HCT116 (cell line): ENCODE results near the gene MORN2. TPM values are rescaled to one million over a fixed set of nuclear protein-coding genes. Genes with fewer than 3 reads are reported as not detected.

Experiments
- ATAC-seq: fragments of 200-7000 bp; cut with Tn5 transposase; 2 replicates; pipeline ENCODE4 v1.9.1; 2020; ENCODE audit warnings: mild to moderate bottlenecking, moderate library complexity
- BruUV-seq: library from RNA; stranded (reverse); fragments of 400-500 nt; replicated peaks from 2 replicates; lab custom pipeline; 2021; lab: Mats Ljungman, UMichigan
- CTCF ChIA-PET: fragments of 300-600 bp; sonication (Branson Sonifier 250); formaldehyde crosslinking; loops from one replicate; lab custom pipeline; 2021; ENCODE audit warnings: antibody characterized with exemption; lab: Charles Lee
- POLR2A ChIA-PET: fragments of 300-600, 350-600 bp; sonication (Branson Sonifier 250); formaldehyde crosslinking; loops from one replicate; lab custom pipeline; 2021; ENCODE audit warnings: antibody characterized with exemption; lab: Charles Lee
- RAD21 ChIA-PET, 2 experiments: fragments of 300-600 bp; sonication (Branson Sonifier 250); formaldehyde crosslinking; loops; one replicate each; lab custom pipeline; 2023; ENCODE audit warnings: low total read pairs in 2 of 2; ENCODE audit not compliant: uncharacterized antibody in 2 of 2, unreplicated experiment in 2 of 2, low non-redundant PET in 1 of 2; lab: Charles Lee
- DNase-seq: peaks from one replicate; pipeline ENCODE4 v3.0.0-alpha.2; 2010; ENCODE audit warnings: low read depth, low spot score
- H2AFZ ChIP-seq: fragments of 200-600 bp; shearing (Covaris generic), sonication (generic); 2 replicates; pipeline ENCODE4 v1.6.1; 2017; ENCODE audit warnings: low read depth, mixed run types, mixed read lengths, antibody characterized with exemption, low read length; ENCODE audit not compliant: poor library complexity, severe bottlenecking
- H3K27ac ChIP-seq: 2 replicates; pipeline ENCODE4 v1.5.1; 2012; ENCODE audit warnings: low read depth, low read length
- H3K27me3 ChIP-seq: fragments of 200-600 bp; sonication (generic); 2 replicates; pipeline ENCODE4 v1.6.1; 2016; ENCODE audit warnings: mixed run types, low read length, mixed read lengths; ENCODE audit not compliant: insufficient read depth
- H3K36me3 ChIP-seq, 2 experiments: fragments of 200-500 bp in 1 of 2; fragments of 200-600 bp in 1 of 2; sonication (Bioruptor generic) in 1 of 2; sonication (generic) in 1 of 2; 2 replicates each; pipeline versions ENCODE4 v1.5.1 to v1.6.1; 2014 to 2016; ENCODE audit warnings: low read length in 2 of 2, inconsistent platforms in 1 of 2, mixed read lengths in 1 of 2, mixed run types in 1 of 2; ENCODE audit not compliant: insufficient read depth in 2 of 2, control insufficient read depth in 1 of 2
- H3K4me1 ChIP-seq, 2 experiments: fragments of 200-600 bp in 1 of 2; sonication (generic) in 1 of 2; 2 replicates each; pipeline versions ENCODE4 v1.5.1 to v1.6.1; 2012 to 2017; ENCODE audit warnings: low read length in 2 of 2, inconsistent platforms in 1 of 2, mild to moderate bottlenecking in 1 of 2, mixed read lengths in 1 of 2, mixed run types in 1 of 2, moderate library complexity in 1 of 2; ENCODE audit not compliant: insufficient read depth in 2 of 2, control insufficient read depth in 1 of 2
- H3K4me2 ChIP-seq: fragments of 200-600 bp; sonication (generic); 2 replicates; pipeline ENCODE4 v1.6.1; 2017; ENCODE audit warnings: mixed run types, low read length, mixed read lengths
- H3K4me3 ChIP-seq, 2 experiments: fragments of 200-600 bp in 1 of 2; sonication (generic) in 1 of 2; replicated peaks in 1 of 2; 2 replicates each; pipeline ENCODE4 v1.5.1; 2011 to 2016; ENCODE audit warnings: low read length in 2 of 2, control low read depth in 1 of 2, low read depth in 1 of 2, mild to moderate bottlenecking in 1 of 2, mixed read lengths in 1 of 2, mixed run types in 1 of 2
- H3K79me2 ChIP-seq: fragments of 200-600 bp; sonication (generic); 2 replicates; pipeline ENCODE4 v1.6.1; 2017; ENCODE audit warnings: mild to moderate bottlenecking, mixed run types, low read length, moderate library complexity, mixed read lengths; ENCODE audit not compliant: insufficient read depth
- H3K9ac ChIP-seq: fragments of 200-600 bp; sonication (generic); 2 replicates; pipeline ENCODE4 v1.6.1; 2016; ENCODE audit warnings: low read length, mixed read lengths
- H3K9me2 ChIP-seq: fragments of 200-600 bp; sonication (generic), shearing (Covaris generic); 2 replicates; pipeline ENCODE4 v1.6.1; 2017; ENCODE audit warnings: mixed run types, mild to moderate bottlenecking, moderate library complexity; ENCODE audit not compliant: insufficient read depth
- H3K9me3 ChIP-seq, 2 experiments: fragments of 200-500 bp in 1 of 2; fragments of 200-600 bp in 1 of 2; sonication (Bioruptor generic) in 1 of 2; sonication (generic) in 1 of 2; 2 replicates each; pipeline ENCODE4 v1.6.1; 2014 to 2017; ENCODE audit warnings: low read length in 2 of 2, mixed read lengths in 2 of 2, inconsistent platforms in 1 of 2, low read depth in 1 of 2, mild to moderate bottlenecking in 1 of 2, mixed run types in 1 of 2, moderate library complexity in 1 of 2; ENCODE audit not compliant: control insufficient read depth in 1 of 2, insufficient read depth in 1 of 2
- H4K20me1 ChIP-seq: fragments of 200-600 bp; sonication (generic), shearing (Covaris generic); 2 replicates; pipeline ENCODE4 v1.6.1; 2017; ENCODE audit warnings: mixed run types, mild to moderate bottlenecking, moderate library complexity; ENCODE audit not compliant: insufficient read depth
- CBX3 ChIP-seq: IDR thresholded peaks from 2 replicates; pipeline ENCODE4 v1.6.1; 2012; ENCODE audit warnings: low read depth
- CTCF ChIP-seq, 3 experiments: fragments of 200-600 bp in 1 of 3; sonication (generic) in 1 of 3; IDR thresholded peaks in 2 of 3; conservative IDR thresholded peaks in 1 of 3; 2 replicates each; pipeline ENCODE4 v1.5.1; 2012 to 2017; ENCODE audit warnings: low read depth in 2 of 3, low read length in 2 of 3, antibody characterized with exemption in 1 of 3, borderline replicate concordance in 1 of 3, control low read depth in 1 of 3, mild to moderate bottlenecking in 1 of 3, mixed read lengths in 1 of 3, mixed run types in 1 of 3, moderate library complexity in 1 of 3; ENCODE audit not compliant: insufficient read depth in 1 of 3
- EGR1 ChIP-seq: IDR thresholded peaks from 2 replicates; pipeline ENCODE4 v1.6.1; 2012; ENCODE audit warnings: low read depth
- ELF1 ChIP-seq: IDR thresholded peaks from 2 replicates; pipeline ENCODE4 v1.6.1; 2012; ENCODE audit warnings: low read depth, borderline replicate concordance
- EZH2 ChIP-seq: fragments of 200-600 bp; sonication (generic); IDR thresholded peaks from 2 replicates; pipeline ENCODE4 v1.6.1; 2017; ENCODE audit warnings: antibody characterized with exemption, mixed run types
- JUND ChIP-seq: IDR thresholded peaks from 2 replicates; pipeline ENCODE4 v1.6.1; 2012
- POLR2A ChIP-seq: IDR thresholded peaks from 2 replicates; pipeline ENCODE4 v1.7.0; 2011; ENCODE audit warnings: borderline replicate concordance; ENCODE audit not compliant: insufficient read depth, insufficient read length; ENCODE audit errors: extremely low read depth
- POLR2AphosphoS5 ChIP-seq: IDR thresholded peaks from 2 replicates; pipeline ENCODE4 v1.6.1; 2011; ENCODE audit warnings: mild to moderate bottlenecking, low read depth, low read length, moderate library complexity
- RAD21 ChIP-seq: IDR thresholded peaks from 2 replicates; pipeline ENCODE4 v1.6.1; 2012; ENCODE audit warnings: low read depth, mild to moderate bottlenecking
- REST ChIP-seq: IDR thresholded peaks from 2 replicates; pipeline ENCODE4 v1.6.1; 2012; ENCODE audit warnings: low read depth
- SP1 ChIP-seq: IDR thresholded peaks from 2 replicates; pipeline ENCODE4 v1.6.1; 2012; ENCODE audit warnings: low read depth
- SRF ChIP-seq: IDR thresholded peaks from 2 replicates; pipeline ENCODE4 v1.6.1; 2012; ENCODE audit warnings: low read depth
- TCF7L2 ChIP-seq: IDR thresholded peaks from 2 replicates; pipeline ENCODE4 v1.7.0; 2011; ENCODE audit warnings: borderline replicate concordance, inconsistent platforms; ENCODE audit not compliant: insufficient read depth, insufficient read length; ENCODE audit errors: extremely low read depth
- YY1 ChIP-seq: IDR thresholded peaks from 2 replicates; pipeline ENCODE4 v1.6.1; 2011; ENCODE audit warnings: low read length, low read depth, moderate library complexity, mild to moderate bottlenecking; ENCODE audit not compliant: insufficient replicate concordance; ENCODE audit errors: extremely low read depth
- ZNF274 ChIP-seq: fragments of 200-500 bp; sonication (Bioruptor generic); IDR thresholded peaks from 2 replicates; pipeline ENCODE4 v1.6.1; 2014; ENCODE audit warnings: mild to moderate bottlenecking, low read depth, low read length, inconsistent platforms
- intact Hi-C: fragments of 100-400 bp; cut with micrococcal nuclease; formaldehyde crosslinking; loops from 2 replicates; pipeline ENCODE4 v1.10.0; 2022
- total RNA-seq: library from RNA; stranded (reverse); gene quantifications from one replicate; pipeline ENCODE4 v1.2.1, GENCODE V29; 2021; ENCODE audit not compliant: unreplicated experiment
- TF ChIP-seq, protein P1 (sequence below): IDR thresholded peaks from 2 replicates; pipeline ENCODE4 v1.6.1; 2012

Gene MORN2
- total RNA-seq, 1 experiment from 2014 or later = 11.9 TPM

GRCh38 chr2:38900726-38901125 is 24.9 kb downstream of the MORN2 start (continued):
- no peak for TF ChIP-seq REST
- TF ChIP-seq CBX3 = no peak
- no peak for TF ChIP-seq SP1
- TF ChIP-seq EGR1 = no peak
- TF ChIP-seq TCF7L2 = no peak
- TF ChIP-seq ELF1 = no peak

- no TSS peak for BruUV-seq
- no peaks in the 10 kb centered on the region for H3K9me2 ChIP-seq
- H3K9me3 ChIP-seq = no peaks in the 10 kb centered on the region
- no peaks in the 10 kb centered on the region for H3K27me3 ChIP-seq
- no peak overlapping the region for H3K4me2 ChIP-seq
- no peak for ATAC-seq
- peaks cover 0 to 6% of the 10 kb centered on the region in 2 experiments; a peak in 1 of 4 replicates for H3K4me1 ChIP-seq
- no peak overlapping the region for H2AFZ ChIP-seq
- POLR2A ChIA-PET = no interaction called here
- DNase-seq = no peak
- H3K79me2 ChIP-seq = no peaks in the 10 kb centered on the region
- no peak overlapping the region for H3K27ac ChIP-seq
- H3K36me3 ChIP-seq = no peaks in the 10 kb centered on the region
- intact Hi-C loops = no loop called here
- H4K20me1 ChIP-seq = no peaks in the 10 kb centered on the region
- no peak overlapping the region for H3K4me3 ChIP-seq
- H3K9ac ChIP-seq = no peak overlapping the region
- CTCF ChIA-PET = no interaction called here
- RAD21 ChIA-PET = no interaction called here
- TF ChIP-seq SRF = no peak
- TF ChIP-seq SP1 = no peak
- no peak for TF ChIP-seq JUND
- TF ChIP-seq POLR2AphosphoS5 = no peak
- no peak for TF ChIP-seq TCF7L2
- no peak for TF ChIP-seq REST
- TF ChIP-seq CBX3 = no peak
- no peak for TF ChIP-seq ZNF274
- TF ChIP-seq YY1 = no peak
- no peak for TF ChIP-seq EGR1
- no peak for TF ChIP-seq EZH2
- no peak for TF ChIP-seq CTCF (IDR thresholded peaks at IDR 0.05 in 2 of 3, conservative IDR thresholded peaks at IDR 0.05 in 1 of 3; ENCODE audit: borderline replicate concordance in 1 of 3, insufficient read depth in 1 of 3, low read depth in 2 of 3, low read length in 2 of 3)
- TF ChIP-seq, protein P1, sequence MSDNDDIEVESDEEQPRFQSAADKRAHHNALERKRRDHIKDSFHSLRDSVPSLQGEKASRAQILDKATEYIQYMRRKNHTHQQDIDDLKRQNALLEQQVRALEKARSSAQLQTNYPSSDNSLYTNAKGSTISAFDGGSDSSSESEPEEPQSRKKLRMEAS = no peak
- no peak for TF ChIP-seq RAD21
- no peak for TF ChIP-seq POLR2A
Observed at GRCh38 chr2:38905251-38905650, 29.5 kb downstream of the MORN2 start.
